Upper lobe of left lung (tissue), 4 donors: ENCODE data around the gene HCFC2.
A peak's percentile ranks its signal among the peaks of the same experiment; 100 is the strongest.

Source experiments
- CTCF ChIP-seq, 6 experiments: fragments of 450-650 bp in 4 of 6; fragments of 200-600 bp in 2 of 6; sonication (generic) in 2 of 6; IDR thresholded peaks; one replicate each; pipeline ENCODE4 v1.5.1; 2016 to 2019; ENCODE audit warnings: antibody characterized with exemption in 6 of 6
- POLR2A ChIP-seq, 4 donors: fragments of 450-650 bp; IDR thresholded peaks; one replicate each; pipeline ENCODE4 v1.5.1; 2016 to 2017; ENCODE audit warnings: antibody characterized with exemption in 4 of 4, mild to moderate bottlenecking in 2 of 4

GRCh38 chr12:104057771-104058197 lies 6.5 kb upstream of the HCFC2 start:
- peak in 5 of 6 experiments; percentile 22 to 60 (median 44) for TF ChIP-seq CTCF (IDR thresholded peaks at IDR 0.05)
- no peak for TF ChIP-seq POLR2A (IDR thresholded peaks at IDR 0.05)
